ENCODE data around the gene ADGRG4.

ADGRG4 gene

GRCh38 chrX:136344320-136344719 lies 43.6 kb downstream of the ADGRG4 start:
- H3K36me3 ChIP-seq (ENCODE audit: insufficient read depth, low read length) = no peaks in the 10 kb centered on the region
- no peak overlapping the region for H3K9ac ChIP-seq (ENCODE audit: low read depth, low read length)
- no peaks in the 10 kb centered on the region for H3K9me3 ChIP-seq (replicated peaks; ENCODE audit: low read length)
- H3K4me1 ChIP-seq (ENCODE audit: control insufficient read depth, insufficient read depth, low read length) = no peaks in the 10 kb centered on the region
- H3K4me2 ChIP-seq (ENCODE audit: low read length) = no peak overlapping the region
- no peak overlapping the region for H3K4me3 ChIP-seq (ENCODE audit: low read length)
- H3K27me3 ChIP-seq (ENCODE audit: control insufficient read depth, insufficient read depth, low read length) = peaks cover 12% of the 10 kb centered on the region

GRCh38 chrX:136346506-136346905 lies 45.7 kb downstream of the ADGRG4 start:
- Histone ChIP-seq H3K4me1 (ENCODE audit: control insufficient read depth, insufficient read depth, low read length) (no peaks in the 10 kb centered on the region), H3K36me3 (ENCODE audit: insufficient read depth, low read length) (no peaks in the 10 kb centered on the region), H3K27me3 (ENCODE audit: control insufficient read depth, insufficient read depth, low read length) (peaks cover 6% of the 10 kb centered on the region)

GRCh38 chrX:136347706-136348105 lies 46.9 kb downstream of the ADGRG4 start:
- Histone ChIP-seq H3K4me1 (ENCODE audit: control insufficient read depth, insufficient read depth, low read length) (no peaks in the 10 kb centered on the region), H3K4me3 (ENCODE audit: low read length) (no peak overlapping the region), H3K27me3 (ENCODE audit: control insufficient read depth, insufficient read depth, low read length) (no peaks in the 10 kb centered on the region), H3K36me3 (ENCODE audit: insufficient read depth, low read length) (no peaks in the 10 kb centered on the region), H3K9ac (ENCODE audit: low read depth, low read length) (no peak overlapping the region), H3K9me3 (replicated peaks; ENCODE audit: low read length) (no peaks in the 10 kb centered on the region), H3K4me2 (ENCODE audit: low read length) (no peak overlapping the region)

More at GRCh38 chrX:136346506-136346905, 45.7 kb downstream of the ADGRG4 start:
- H3K9ac ChIP-seq (ENCODE audit: low read depth, low read length) = no peak overlapping the region
- no peak overlapping the region for H3K4me2 ChIP-seq (ENCODE audit: low read length)
- no peak overlapping the region for H3K4me3 ChIP-seq (ENCODE audit: low read length)
- no peaks in the 10 kb centered on the region for H3K9me3 ChIP-seq (replicated peaks; ENCODE audit: low read length)

GRCh38 chrX:136353526-136354093 lies 52.8 kb downstream of the ADGRG4 start:
- H3K4me3 ChIP-seq (ENCODE audit: low read length) = no peak overlapping the region
- no peaks in the 10 kb centered on the region for H3K36me3 ChIP-seq (ENCODE audit: insufficient read depth, low read length)
- no peaks in the 10 kb centered on the region for H3K9me3 ChIP-seq (replicated peaks; ENCODE audit: low read length)
- H3K27me3 ChIP-seq (ENCODE audit: control insufficient read depth, insufficient read depth, low read length) = peaks cover 7% of the 10 kb centered on the region
- H3K4me1 ChIP-seq (ENCODE audit: control insufficient read depth, insufficient read depth, low read length) = no peaks in the 10 kb centered on the region
- H3K4me2 ChIP-seq (ENCODE audit: low read length) = no peak overlapping the region
- H3K9ac ChIP-seq (ENCODE audit: low read depth, low read length) = no peak overlapping the region

- Histone ChIP-seq H3K4me2 (ENCODE audit: low read length) (no peak overlapping the region), H3K36me3 (ENCODE audit: insufficient read depth, low read length) (no peaks in the 10 kb centered on the region), H3K9ac (ENCODE audit: low read depth, low read length) (no peak overlapping the region)
These were observed 53.4 kb downstream of the ADGRG4 start for GRCh38 chrX:136354201-136354600.

GRCh38 chrX:136369377-136369776 lies 68.6 kb downstream of the ADGRG4 start:
- Histone ChIP-seq H3K9ac (ENCODE audit: low read depth, low read length) (no peak overlapping the region), H3K9me3 (replicated peaks; ENCODE audit: low read length) (no peaks in the 10 kb centered on the region), H3K4me3 (ENCODE audit: low read length) (no peak overlapping the region), H3K36me3 (ENCODE audit: insufficient read depth, low read length) (no peaks in the 10 kb centered on the region), H3K4me1 (ENCODE audit: control insufficient read depth, insufficient read depth, low read length) (no peaks in the 10 kb centered on the region), H3K27me3 (ENCODE audit: control insufficient read depth, insufficient read depth, low read length) (no peaks in the 10 kb centered on the region), H3K4me2 (ENCODE audit: low read length) (no peak overlapping the region)

More at GRCh38 chrX:136354201-136354600, 53.4 kb downstream of the ADGRG4 start:
- Histone ChIP-seq H3K9me3 (replicated peaks; ENCODE audit: low read length) (no peaks in the 10 kb centered on the region), H3K4me1 (ENCODE audit: control insufficient read depth, insufficient read depth, low read length) (no peaks in the 10 kb centered on the region), H3K27me3 (ENCODE audit: control insufficient read depth, insufficient read depth, low read length) (peaks cover 11% of the 10 kb centered on the region), H3K4me3 (ENCODE audit: low read length) (no peak overlapping the region)

- H3K4me3 ChIP-seq (ENCODE audit: low read length) = no peak overlapping the region
- no peak overlapping the region for H3K9ac ChIP-seq (ENCODE audit: low read depth, low read length)
- no peak overlapping the region for H3K4me2 ChIP-seq (ENCODE audit: low read length)
- no peaks in the 10 kb centered on the region for H3K27me3 ChIP-seq (ENCODE audit: control insufficient read depth, insufficient read depth, low read length)
- no peaks in the 10 kb centered on the region for H3K9me3 ChIP-seq (replicated peaks; ENCODE audit: low read length)
- no peaks in the 10 kb centered on the region for H3K36me3 ChIP-seq (ENCODE audit: insufficient read depth, low read length)
- H3K4me1 ChIP-seq (ENCODE audit: control insufficient read depth, insufficient read depth, low read length) = no peaks in the 10 kb centered on the region
These were observed 76.0 kb downstream of the ADGRG4 start for GRCh38 chrX:136376713-136377112.

GRCh38 chrX:136380010-136380769 lies 79.4 kb downstream of the ADGRG4 start:
- Histone ChIP-seq H3K9ac (ENCODE audit: low read depth, low read length) (no peak overlapping the region), H3K9me3 (replicated peaks; ENCODE audit: low read length) (no peaks in the 10 kb centered on the region), H3K27me3 (ENCODE audit: control insufficient read depth, insufficient read depth, low read length) (no peaks in the 10 kb centered on the region), H3K4me1 (ENCODE audit: control insufficient read depth, insufficient read depth, low read length) (no peaks in the 10 kb centered on the region), H3K4me3 (ENCODE audit: low read length) (no peak overlapping the region), H3K36me3 (ENCODE audit: insufficient read depth, low read length) (no peaks in the 10 kb centered on the region), H3K4me2 (ENCODE audit: low read length) (no peak overlapping the region)

GRCh38 chrX:136386173-136386572 lies 85.4 kb downstream of the ADGRG4 start:
- no peaks in the 10 kb centered on the region for H3K9me3 ChIP-seq (replicated peaks; ENCODE audit: low read length)
- no peak overlapping the region for H3K4me3 ChIP-seq (ENCODE audit: low read length)
- H3K4me2 ChIP-seq (ENCODE audit: low read length) = no peak overlapping the region
- H3K9ac ChIP-seq (ENCODE audit: low read depth, low read length) = no peak overlapping the region
- H3K27me3 ChIP-seq (ENCODE audit: control insufficient read depth, insufficient read depth, low read length) = peaks cover 9% of the 10 kb centered on the region
- H3K36me3 ChIP-seq (ENCODE audit: insufficient read depth, low read length) = no peaks in the 10 kb centered on the region
- H3K4me1 ChIP-seq (ENCODE audit: control insufficient read depth, insufficient read depth, low read length) = no peaks in the 10 kb centered on the region

GRCh38 chrX:136386826-136387225 lies 86.1 kb downstream of the ADGRG4 start:
- no peak overlapping the region for H3K9ac ChIP-seq (ENCODE audit: low read depth, low read length)
- no peaks in the 10 kb centered on the region for H3K4me1 ChIP-seq (ENCODE audit: control insufficient read depth, insufficient read depth, low read length)
- H3K4me2 ChIP-seq (ENCODE audit: low read length) = no peak overlapping the region
- no peak overlapping the region for H3K4me3 ChIP-seq (ENCODE audit: low read length)
- H3K9me3 ChIP-seq (replicated peaks; ENCODE audit: low read length) = no peaks in the 10 kb centered on the region
- peaks cover 9% of the 10 kb centered on the region for H3K27me3 ChIP-seq (ENCODE audit: control insufficient read depth, insufficient read depth, low read length)
- H3K36me3 ChIP-seq (ENCODE audit: insufficient read depth, low read length) = no peaks in the 10 kb centered on the region

GRCh38 chrX:136387951-136388502 lies 87.3 kb downstream of the ADGRG4 start:
- Histone ChIP-seq H3K4me1 (ENCODE audit: control insufficient read depth, insufficient read depth, low read length) (no peaks in the 10 kb centered on the region), H3K27me3 (ENCODE audit: control insufficient read depth, insufficient read depth, low read length) (peaks cover 12% of the 10 kb centered on the region), H3K4me3 (ENCODE audit: low read length) (no peak overlapping the region), H3K9ac (ENCODE audit: low read depth, low read length) (no peak overlapping the region), H3K36me3 (ENCODE audit: insufficient read depth, low read length) (no peaks in the 10 kb centered on the region), H3K4me2 (ENCODE audit: low read length) (no peak overlapping the region), H3K9me3 (replicated peaks; ENCODE audit: low read length) (no peaks in the 10 kb centered on the region)

- Histone ChIP-seq H3K4me1 (ENCODE audit: control insufficient read depth, insufficient read depth, low read length) (no peaks in the 10 kb centered on the region), H3K4me3 (ENCODE audit: low read length) (no peak overlapping the region), H3K9ac (ENCODE audit: low read depth, low read length) (no peak overlapping the region), H3K9me3 (replicated peaks; ENCODE audit: low read length) (no peaks in the 10 kb centered on the region), H3K36me3 (ENCODE audit: insufficient read depth, low read length) (no peaks in the 10 kb centered on the region), H3K4me2 (ENCODE audit: low read length) (no peak overlapping the region), H3K27me3 (ENCODE audit: control insufficient read depth, insufficient read depth, low read length) (peaks cover 14% of the 10 kb centered on the region)
These were observed 90.2 kb downstream of the ADGRG4 start for GRCh38 chrX:136390921-136391320.
